ENCODE data around the gene SYT14.

DNA sequence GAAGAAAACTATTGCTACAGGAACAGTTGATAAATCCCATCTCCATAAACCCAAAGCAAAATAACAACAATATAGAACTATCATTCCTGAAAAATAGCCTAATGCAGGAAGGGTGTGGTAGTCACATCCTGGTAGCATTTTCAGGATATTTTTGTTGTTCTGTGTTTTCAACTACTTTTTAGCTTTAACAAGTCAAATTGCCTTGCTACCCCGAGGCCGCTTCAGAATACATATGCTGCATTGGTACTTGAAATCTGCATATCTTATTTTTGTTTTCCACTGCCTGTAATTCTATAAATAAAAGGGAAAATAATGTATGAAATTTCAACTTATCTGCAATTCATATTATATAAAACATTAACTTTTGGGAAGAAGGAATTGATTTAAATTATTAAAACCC, 36.8 kb upstream of the SYT14 start:
- TF ChIP-seq GATA2 (IDR thresholded peaks at IDR 0.05; ENCODE audit: low read depth, low read length) = no peak
- no peak for TF ChIP-seq GATA3 (IDR thresholded peaks at IDR 0.05; ENCODE audit: low read depth, low read length)

All from SH-SY5Y (cell line).